Measurements from ENCODE around the gene ZBTB20. TPM values are rescaled to one million over a fixed set of nuclear protein-coding genes. Genes with fewer than 3 reads are reported as not detected.

Gene ZBTB20
- total RNA-seq, 6 experiments from 2014 or later = 8.0 to 14.1 (median 10.4) TPM

- TF ChIP-seq, protein P1, sequence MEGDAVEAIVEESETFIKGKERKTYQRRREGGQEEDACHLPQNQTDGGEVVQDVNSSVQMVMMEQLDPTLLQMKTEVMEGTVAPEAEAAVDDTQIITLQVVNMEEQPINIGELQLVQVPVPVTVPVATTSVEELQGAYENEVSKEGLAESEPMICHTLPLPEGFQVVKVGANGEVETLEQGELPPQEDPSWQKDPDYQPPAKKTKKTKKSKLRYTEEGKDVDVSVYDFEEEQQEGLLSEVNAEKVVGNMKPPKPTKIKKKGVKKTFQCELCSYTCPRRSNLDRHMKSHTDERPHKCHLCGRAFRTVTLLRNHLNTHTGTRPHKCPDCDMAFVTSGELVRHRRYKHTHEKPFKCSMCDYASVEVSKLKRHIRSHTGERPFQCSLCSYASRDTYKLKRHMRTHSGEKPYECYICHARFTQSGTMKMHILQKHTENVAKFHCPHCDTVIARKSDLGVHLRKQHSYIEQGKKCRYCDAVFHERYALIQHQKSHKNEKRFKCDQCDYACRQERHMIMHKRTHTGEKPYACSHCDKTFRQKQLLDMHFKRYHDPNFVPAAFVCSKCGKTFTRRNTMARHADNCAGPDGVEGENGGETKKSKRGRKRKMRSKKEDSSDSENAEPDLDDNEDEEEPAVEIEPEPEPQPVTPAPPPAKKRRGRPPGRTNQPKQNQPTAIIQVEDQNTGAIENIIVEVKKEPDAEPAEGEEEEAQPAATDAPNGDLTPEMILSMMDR (IDR thresholded peaks at IDR 0.05) = no peak
- no peak overlapping the region for H3K4me3 Mint-ChIP-seq
- DNase-seq = no peak
- H3K4me1 Mint-ChIP-seq (ENCODE audit: low read depth) = no peaks in the 10 kb centered on the region
- no peak overlapping the region for H3K27ac Mint-ChIP-seq
- H3K9me3 Mint-ChIP-seq = no peaks in the 10 kb centered on the region
- no peaks in the 10 kb centered on the region for H3K27me3 Mint-ChIP-seq (ENCODE audit: insufficient read depth)
- H3K36me3 Mint-ChIP-seq (ENCODE audit: low read depth) = no peaks in the 10 kb centered on the region
These were observed 8.0 kb downstream of the ZBTB20 start for GRCh38 chr3:115139072-115139471.

- Mint-ChIP-seq H3K4me1 (ENCODE audit: low read depth) (no peaks in the 10 kb centered on the region), H3K36me3 (ENCODE audit: low read depth) (no peaks in the 10 kb centered on the region), H3K4me3 (no peak overlapping the region), H3K9me3 (no peaks in the 10 kb centered on the region), H3K27ac (no peak overlapping the region), H3K27me3 (ENCODE audit: insufficient read depth) (no peaks in the 10 kb centered on the region)
- TF ChIP-seq, protein P1 (IDR thresholded peaks at IDR 0.05) = no peak
- no peak for DNase-seq
These were observed 12.3 kb downstream of the ZBTB20 start for GRCh38 chr3:115134648-115135347.

DNA sequence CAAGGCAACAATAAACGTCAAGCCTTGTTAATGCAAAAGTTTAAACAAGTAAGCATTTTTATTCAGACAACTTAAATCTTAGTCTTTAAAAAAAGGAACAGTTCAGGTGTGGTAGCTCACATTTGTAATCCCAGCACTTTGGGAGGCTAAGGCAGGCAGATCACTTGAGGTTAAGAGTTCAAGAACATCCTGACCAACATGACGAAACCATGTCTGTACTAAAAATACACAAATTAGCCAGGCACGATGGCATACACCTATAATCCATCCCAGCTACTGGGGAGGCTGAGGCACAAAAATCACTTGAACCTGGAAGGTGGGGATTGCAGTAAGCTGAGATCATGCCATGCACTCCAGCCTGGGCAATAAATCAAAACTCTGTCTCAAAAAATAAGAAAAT, 19.9 kb downstream of the ZBTB20 start:
- no peak overlapping the region for H3K4me3 Mint-ChIP-seq
- H3K27ac Mint-ChIP-seq = no peak overlapping the region
- H3K36me3 Mint-ChIP-seq (ENCODE audit: low read depth) = no peaks in the 10 kb centered on the region
- no peaks in the 10 kb centered on the region for H3K9me3 Mint-ChIP-seq
- DNase-seq = no peak
- H3K4me1 Mint-ChIP-seq (ENCODE audit: low read depth) = no peaks in the 10 kb centered on the region
- no peaks in the 10 kb centered on the region for H3K27me3 Mint-ChIP-seq (ENCODE audit: insufficient read depth)
- TF ChIP-seq, protein P1 (IDR thresholded peaks at IDR 0.05) = no peak

DNA sequence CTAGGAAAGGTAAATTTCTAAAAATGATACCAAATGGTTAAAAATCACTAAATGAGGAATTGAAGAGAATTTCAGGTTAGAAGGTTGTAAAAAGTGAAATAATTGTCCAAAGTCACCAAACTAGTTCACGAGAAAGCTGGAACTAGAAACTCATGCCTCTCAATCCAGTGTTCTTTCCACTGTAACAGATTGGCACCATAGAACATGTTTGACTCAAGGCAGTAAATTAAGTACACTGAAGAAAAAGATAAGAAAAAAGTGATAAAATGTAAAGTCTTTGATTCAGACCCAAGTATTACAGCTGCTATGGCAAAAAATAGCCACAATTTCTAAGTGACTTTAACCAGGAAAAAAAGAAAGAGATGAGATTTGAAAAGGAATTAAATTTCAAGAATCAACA, 26.5 kb downstream of the ZBTB20 start:
- Mint-ChIP-seq H3K27ac (no peak overlapping the region), H3K27me3 (ENCODE audit: insufficient read depth) (no peaks in the 10 kb centered on the region), H3K4me3 (no peak overlapping the region), H3K4me1 (ENCODE audit: low read depth) (no peaks in the 10 kb centered on the region), H3K36me3 (ENCODE audit: low read depth) (no peaks in the 10 kb centered on the region), H3K9me3 (no peaks in the 10 kb centered on the region)
- TF ChIP-seq, protein P1 (IDR thresholded peaks at IDR 0.05) = no peak
- no peak for DNase-seq

GRCh38 chr3:115113367-115113766, 33.7 kb downstream of the ZBTB20 start:
- TF ChIP-seq, protein P1 (IDR thresholded peaks at IDR 0.05) = no peak
- Mint-ChIP-seq H3K36me3 (ENCODE audit: low read depth) (no peaks in the 10 kb centered on the region), H3K27me3 (ENCODE audit: insufficient read depth) (peaks cover 1% of the 10 kb centered on the region; the same call in 1 of the 2 replicates), H3K9me3 (no peaks in the 10 kb centered on the region), H3K27ac (no peak overlapping the region), H3K4me1 (ENCODE audit: low read depth) (no peaks in the 10 kb centered on the region), H3K4me3 (no peak overlapping the region)
- DNase-seq = no peak

Measured in HFFc6 (cell line).